Fibroblast of the aortic adventitia (primary cell): ENCODE data around the gene DDAH2. TPM values are rescaled to one million over a fixed set of nuclear protein-coding genes. Genes with fewer than 3 reads are reported as not detected.
A peak's percentile ranks its signal among the peaks of the same experiment; 100 is the strongest.

ENCODE experiments used
- DNase-seq: peaks from one replicate; pipeline ENCODE4 v3.0.0-alpha.2; 2010; ENCODE audit warnings: low read depth
- H3K4me3 ChIP-seq: 2 replicates; pipeline ENCODE4 v1.5.1; 2011; ENCODE audit warnings: low read depth, mild to moderate bottlenecking, control low read depth, low read length, moderate library complexity
- total RNA-seq: library from RNA; depleted of rRNA; stranded (reverse); fragments of >200 nt; gene quantifications from 2 replicates; pipeline ENCODE4 v1.2.3, GENCODE V29; 2012; ENCODE audit warnings: low replicate concordance
- TF ChIP-seq, protein P1 (sequence below): IDR thresholded peaks from 2 replicates; pipeline ENCODE4 v1.5.1; 2011; ENCODE audit warnings: mild to moderate bottlenecking, low read length, control low read depth, inconsistent platforms; ENCODE audit not compliant: insufficient read depth

The DDAH2 gene
- total RNA-seq, 1 donor: 70.5 TPM

DNA sequence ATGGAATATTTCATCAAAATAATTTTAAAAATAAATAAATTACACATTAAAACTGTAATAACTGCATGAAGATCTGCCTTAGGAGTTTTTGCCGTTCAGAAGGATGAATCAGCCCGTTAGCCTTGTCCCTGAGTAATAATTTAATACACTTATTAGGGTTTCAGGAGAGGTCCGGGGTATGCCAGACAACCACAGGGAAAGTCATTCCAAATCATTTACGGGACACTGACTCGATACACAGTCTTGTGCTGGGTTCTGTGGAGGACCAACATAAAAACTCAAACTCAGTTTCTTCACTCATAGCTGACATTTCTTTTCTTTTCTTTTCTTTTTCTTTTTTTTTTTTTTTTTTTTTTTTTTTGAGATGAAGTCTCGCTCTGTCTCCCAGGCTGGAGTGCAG is 23.2 kb downstream of the DDAH2 start:
- DNase-seq: no peak
- no peak overlapping the region for H3K4me3 ChIP-seq
- TF ChIP-seq, protein P1, sequence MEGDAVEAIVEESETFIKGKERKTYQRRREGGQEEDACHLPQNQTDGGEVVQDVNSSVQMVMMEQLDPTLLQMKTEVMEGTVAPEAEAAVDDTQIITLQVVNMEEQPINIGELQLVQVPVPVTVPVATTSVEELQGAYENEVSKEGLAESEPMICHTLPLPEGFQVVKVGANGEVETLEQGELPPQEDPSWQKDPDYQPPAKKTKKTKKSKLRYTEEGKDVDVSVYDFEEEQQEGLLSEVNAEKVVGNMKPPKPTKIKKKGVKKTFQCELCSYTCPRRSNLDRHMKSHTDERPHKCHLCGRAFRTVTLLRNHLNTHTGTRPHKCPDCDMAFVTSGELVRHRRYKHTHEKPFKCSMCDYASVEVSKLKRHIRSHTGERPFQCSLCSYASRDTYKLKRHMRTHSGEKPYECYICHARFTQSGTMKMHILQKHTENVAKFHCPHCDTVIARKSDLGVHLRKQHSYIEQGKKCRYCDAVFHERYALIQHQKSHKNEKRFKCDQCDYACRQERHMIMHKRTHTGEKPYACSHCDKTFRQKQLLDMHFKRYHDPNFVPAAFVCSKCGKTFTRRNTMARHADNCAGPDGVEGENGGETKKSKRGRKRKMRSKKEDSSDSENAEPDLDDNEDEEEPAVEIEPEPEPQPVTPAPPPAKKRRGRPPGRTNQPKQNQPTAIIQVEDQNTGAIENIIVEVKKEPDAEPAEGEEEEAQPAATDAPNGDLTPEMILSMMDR: no peak

DNA sequence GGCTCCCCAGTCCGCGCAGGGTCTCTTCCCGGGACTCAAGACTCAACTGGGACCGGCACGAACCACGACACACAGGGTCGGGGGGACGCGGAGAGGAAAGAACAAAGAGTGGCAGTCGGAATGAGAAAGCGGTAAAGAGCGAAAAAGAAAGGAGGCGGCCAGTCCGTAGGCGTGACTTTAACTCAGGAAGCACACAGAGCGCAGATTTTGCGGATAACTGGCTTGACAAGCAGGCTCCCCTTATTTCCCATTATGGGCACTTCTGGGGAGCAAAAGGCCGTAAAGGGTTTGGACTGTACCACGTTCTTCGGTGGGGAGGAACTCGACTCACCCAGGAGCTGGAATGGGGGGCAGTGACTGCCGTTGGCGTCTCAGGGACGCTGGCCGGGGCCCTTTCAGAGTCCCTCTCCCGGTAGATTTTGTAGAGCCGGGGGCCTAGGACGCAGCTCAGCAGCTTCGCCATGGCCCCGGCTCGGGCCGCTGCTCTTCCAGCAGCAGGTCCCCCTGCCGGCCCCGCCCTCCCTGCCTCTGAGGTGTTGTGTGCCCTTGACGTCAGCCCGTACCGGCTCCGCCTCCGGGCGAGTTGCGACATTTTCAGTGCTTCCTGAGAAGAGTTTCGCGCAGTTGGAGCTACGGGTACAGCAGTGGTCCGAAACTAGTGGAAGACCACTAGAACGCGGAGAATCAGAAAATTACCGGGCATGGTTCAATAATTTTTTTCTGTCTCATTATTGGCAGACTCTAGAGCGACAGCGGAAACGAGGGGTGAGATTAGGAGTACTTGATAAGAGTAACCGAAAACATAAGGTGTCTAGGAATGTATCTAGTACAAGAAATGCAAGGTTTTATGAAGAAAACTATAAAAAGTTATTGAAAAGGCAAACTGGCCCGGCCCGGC is 26.0 kb downstream of the DDAH2 start, which contains the start of gene ABHD16A:
ABHD16A (minus strand) TSS at position 506 of the 898 bp plus-strand sequence; CDS start at position 463, 43 bp downstream.
- peak; percentile 99 for DNase-seq

DNA sequence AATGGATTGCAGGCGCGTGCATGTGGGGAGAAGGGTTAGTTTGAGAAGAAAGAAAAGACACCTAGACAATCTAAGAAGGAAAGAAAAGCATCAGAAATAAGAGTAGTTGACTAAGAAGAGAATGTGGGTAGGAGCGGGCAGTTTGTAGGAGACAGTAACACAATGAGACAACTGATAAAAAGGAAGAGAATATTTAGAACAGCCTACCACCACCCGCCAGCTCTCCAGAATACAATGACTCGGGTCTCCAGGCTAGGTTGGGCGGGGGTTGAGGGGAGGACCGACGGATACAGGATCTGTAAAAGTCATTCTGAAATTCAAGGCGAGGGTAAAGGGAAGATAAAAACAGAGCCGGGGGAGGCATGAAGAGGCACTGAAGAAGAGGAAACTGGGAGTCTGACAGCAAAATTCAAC is 26.7 kb downstream of the DDAH2 start:
- TF ChIP-seq, protein P1: no peak
- no peak for DNase-seq
- H3K4me3 ChIP-seq: peak overlapping the region; percentile 98

More for the DNA sequence above, 26.0 kb downstream of the DDAH2 start, which contains the start of gene ABHD16A:
- TF ChIP-seq, protein P1: no peak
- H3K4me3 ChIP-seq: peak within 1 kb of the TSS; percentile 98

DNA sequence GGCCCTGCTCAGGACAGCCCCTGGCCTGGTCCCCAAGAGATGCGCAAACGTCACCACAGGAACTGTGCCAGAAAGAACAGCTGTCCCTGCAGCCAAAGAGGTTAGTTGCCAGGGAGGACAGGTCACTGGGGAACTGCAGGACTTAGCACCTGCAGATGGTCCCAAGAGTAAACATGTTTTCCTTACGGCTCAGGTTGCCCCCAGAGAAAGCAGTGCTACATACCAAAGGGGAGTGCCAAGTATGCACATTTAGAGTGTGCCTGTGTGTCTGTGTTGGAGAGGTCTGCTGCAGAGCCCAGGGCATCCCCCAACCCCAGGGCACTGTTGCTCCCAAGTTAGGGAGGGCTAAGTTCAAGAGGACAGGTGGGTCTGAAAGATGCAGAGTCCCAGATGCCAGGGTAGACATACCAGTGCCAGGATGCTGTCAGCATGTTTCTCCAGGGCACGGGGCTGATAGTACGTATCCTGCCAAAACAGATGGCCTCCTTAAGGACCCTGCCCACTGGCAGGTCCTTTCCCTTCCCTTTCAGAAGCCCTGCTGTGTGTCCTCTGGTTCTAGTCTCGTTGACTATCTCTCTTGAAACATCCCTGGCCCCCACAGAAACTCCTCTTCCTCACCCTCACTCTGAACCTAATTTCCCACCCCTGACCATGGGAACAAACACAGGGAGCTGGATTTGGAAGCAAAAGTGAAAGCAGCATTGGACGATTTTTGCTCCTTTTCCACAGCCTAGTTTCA is 27.3 kb downstream of the DDAH2 start:
- TF ChIP-seq, protein P1: no peak
- DNase-seq: peak; percentile 49
- peak overlapping the region; percentile 98 for H3K4me3 ChIP-seq

DNA sequence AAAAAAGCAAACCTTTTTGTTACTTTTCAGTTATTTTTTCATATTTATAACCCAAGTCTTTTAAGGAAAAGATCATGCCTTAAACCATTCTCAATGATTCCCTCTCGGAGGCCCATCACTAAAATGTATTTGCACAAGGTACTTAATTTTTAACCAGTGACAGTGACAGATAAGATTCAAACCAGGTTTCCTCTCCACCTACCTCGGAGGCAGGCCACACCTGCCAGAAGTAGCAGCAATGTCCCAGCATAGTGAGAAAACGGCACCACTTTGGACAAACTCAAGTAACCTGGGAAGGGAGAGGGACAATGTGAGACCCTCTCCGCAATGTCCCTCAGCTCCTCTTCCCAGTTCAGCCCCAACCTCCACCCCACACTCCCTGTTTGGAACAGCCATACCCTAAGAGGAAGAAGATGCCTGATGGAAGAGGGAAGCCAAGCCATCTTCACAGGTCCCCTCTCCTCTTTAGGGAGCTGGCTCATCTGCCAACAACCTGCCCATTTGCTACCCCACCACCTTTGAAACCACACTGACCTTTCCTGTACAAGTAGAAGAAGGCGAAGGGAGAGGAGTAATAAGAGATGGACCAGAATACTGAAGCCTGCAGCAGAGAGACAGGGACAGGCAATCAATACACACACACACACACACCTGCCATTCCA is 28.2 kb downstream of the DDAH2 start:
- TF ChIP-seq, protein P1: no peak
- DNase-seq: no peak
- no peak overlapping the region for H3K4me3 ChIP-seq

DNA sequence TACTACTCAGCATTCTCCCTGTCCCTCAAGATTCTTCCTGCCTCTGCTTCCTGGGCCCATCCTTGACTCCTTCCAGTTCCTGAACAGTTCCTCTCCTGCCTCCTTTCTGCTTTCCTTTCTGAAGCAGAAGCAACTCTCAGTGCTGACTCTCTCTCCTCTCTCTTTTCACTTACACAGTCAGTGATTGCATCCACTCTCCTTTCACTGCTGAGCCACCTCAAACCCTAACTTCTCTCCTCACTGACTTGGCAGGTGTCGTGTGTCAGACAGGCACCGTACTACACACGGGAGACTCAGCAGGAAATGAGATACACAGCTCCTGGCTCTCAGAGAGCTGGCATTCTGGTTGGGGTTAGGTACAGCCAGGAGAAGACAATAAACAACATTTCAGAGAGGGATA is 31.5 kb downstream of the DDAH2 start:
- H3K4me3 ChIP-seq: no peak overlapping the region
- no peak for DNase-seq
- TF ChIP-seq, protein P1: no peak
